GM21526 (cell line): ENCODE data around the gene MVB12B.

Source experiments
- ATAC-seq: cut with Tn5 transposase; IDR thresholded peaks from one replicate; pipeline ENCODE4 v1.9.1; 2021; ENCODE audit warnings: moderate library complexity; ENCODE audit not compliant: unreplicated experiment, low FRiP score

MVB12B gene

DNA sequence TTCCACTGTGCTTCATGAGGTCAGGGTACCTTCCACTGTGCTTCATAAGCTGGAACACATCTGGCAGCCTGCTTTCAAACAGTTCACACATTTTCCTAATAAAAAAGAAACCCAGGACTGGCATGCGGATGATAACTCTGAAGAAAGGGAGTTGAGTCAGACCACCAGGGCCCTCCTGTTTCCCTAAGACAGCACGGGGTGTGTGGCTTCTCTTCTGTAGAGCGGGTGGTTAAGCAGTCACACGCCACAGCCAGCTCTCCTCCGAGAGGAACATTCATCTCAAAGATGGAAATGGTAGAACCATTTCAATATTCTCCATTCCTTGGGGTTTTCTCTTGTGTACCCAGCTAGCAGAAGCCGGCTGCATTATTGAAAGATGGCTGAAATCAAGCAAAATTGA, 159.0 kb downstream of the MVB12B start:
- ATAC-seq: no peak

DNA sequence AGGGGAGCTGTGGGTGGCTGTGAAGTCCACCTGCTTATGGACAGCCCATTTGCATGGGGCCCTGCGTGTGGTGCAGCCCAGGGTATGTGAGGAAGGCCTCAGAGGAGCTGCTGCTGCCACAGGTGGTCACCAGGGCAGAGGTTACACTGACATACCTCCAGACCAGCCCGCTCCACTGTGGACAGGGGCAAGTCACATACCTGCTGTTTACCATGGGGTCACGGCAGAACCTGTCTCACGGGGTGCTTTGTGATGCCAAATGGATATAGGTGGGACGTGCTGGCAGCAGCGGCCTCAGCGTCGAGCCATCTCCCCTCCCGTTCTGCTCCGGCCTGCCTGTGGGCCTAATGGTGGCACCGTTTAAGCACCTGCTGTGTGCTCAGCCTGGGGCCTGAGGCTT, 159.6 kb downstream of the MVB12B start:
- ATAC-seq: no peak

DNA sequence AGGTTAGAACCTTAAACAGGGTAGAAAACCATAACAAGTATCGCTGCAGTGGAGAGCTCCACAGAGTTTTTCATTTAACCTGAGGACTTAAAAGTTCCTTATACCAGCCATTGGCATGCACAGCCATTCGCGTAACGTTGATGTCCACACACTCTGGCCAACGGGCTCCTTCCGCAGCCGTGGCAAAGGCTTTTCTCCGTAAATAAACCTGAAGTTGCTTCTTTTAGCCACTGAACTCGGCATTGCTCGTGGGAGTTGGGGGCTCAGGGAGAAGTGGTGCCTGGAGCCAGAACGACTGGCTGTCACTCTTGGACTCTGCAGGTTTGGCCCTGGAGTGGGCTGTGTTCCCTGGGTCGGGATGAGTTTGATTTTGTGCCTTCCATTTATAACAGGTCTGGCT, 161.2 kb downstream of the MVB12B start:
- ATAC-seq: no peak

DNA sequence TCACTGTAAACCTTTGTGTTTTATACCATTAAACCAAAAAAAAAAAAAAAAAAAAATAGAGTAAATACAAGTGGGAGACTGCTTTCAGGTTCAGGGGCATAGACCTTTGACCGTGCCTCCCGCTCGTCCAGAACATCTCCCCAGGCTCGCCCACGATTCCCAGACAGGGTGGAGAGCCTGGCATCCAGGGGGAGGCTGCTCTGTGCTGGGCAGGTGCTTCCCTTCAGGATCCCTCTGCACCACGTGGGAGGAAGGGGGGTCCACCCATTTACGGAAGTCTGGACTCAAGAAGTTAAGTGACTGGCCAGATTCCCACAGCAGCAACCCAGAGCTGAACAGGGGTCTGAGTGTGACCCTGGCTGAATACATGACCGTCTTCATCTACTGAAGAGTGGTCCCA, 161.7 kb downstream of the MVB12B start:
- no peak for ATAC-seq

GRCh38 chr9:126488881-126489404, 162.3 kb downstream of the MVB12B start:
- no peak for ATAC-seq

GRCh38 chr9:126489581-126490213, 163.1 kb downstream of the MVB12B start:
- ATAC-seq: no peak

DNA sequence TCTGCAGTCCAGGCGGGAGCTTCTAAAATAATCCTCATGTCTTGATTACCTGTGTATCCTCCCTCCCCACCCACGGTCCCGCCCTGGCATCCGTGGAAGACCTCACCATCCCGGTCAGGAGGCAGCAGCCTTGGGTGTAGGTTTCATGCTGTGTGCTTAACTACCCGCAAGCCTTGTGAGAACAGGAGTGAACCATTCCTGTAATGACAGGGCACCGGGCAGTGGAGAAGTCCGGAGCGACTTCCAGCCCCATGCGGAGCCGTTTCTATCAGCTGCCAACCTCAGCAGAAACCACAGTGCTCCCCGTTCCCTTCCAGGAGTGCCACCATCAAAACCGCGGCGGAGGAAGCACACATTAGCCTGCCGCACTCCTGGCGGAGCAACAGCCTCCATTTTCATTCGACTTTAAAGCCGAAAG, 163.6 kb downstream of the MVB12B start:
- ATAC-seq: no peak

- no peak for ATAC-seq
Measured at GRCh38 chr9:126490871-126491567, 164.4 kb downstream of the MVB12B start.

DNA sequence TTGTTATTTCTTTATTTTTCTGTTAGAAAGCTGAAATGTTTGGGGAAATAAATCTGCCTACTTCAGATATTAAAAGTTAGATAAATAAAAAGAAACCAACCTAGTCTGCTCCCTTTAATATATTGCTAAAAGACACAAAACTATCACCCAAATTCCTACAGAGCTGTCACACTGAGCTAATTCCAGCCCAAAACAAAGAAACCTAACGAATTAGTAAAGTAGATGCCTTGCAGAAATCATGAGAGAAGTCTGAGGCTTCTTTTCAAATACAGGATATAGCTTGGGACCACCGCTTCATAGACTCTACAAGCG, 164.9 kb downstream of the MVB12B start:
- no peak for ATAC-seq

DNA sequence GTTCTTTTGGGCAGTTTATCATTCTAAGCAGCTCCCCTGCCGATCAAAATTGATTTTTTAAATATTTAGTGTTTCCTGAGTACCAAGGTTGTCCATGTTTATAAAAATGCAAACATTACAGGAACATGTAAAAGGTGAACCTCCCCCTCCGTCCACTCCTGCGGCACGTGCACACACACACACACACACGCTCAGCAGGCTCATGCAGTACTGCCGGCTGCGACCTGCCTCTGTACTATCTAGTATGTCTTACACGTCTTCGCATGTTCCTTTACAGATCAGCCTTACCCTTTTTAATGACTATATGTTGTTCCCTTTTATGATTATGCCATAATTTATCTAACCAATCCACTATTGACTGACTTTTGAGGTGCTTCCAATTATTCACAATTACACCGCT, 165.3 kb downstream of the MVB12B start:
- no peak for ATAC-seq

- ATAC-seq: no peak
Measured at GRCh38 chr9:126494264-126494663, 167.6 kb downstream of the MVB12B start.

- no peak for ATAC-seq
Measured at GRCh38 chr9:126494746-126495145, 168.1 kb downstream of the MVB12B start.

GRCh38 chr9:126495411-126496180, 169.0 kb downstream of the MVB12B start:
- ATAC-seq: no peak

DNA sequence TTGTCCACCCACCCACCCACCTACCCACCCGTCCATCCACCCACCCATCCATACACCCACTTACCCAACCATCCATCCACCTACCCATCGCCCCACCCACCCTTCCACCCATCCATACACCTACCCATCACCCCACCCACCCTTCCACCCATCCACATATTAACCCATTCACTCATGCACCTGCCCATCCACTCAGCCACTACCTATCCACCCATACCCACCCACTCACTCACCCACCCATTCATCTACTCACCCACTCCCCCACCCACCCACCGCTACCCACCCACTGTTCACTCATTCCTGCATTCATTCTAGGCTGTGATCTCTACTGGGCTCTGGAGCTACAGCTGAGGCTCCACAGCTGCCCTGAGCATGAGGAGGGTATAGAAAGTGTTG, 169.6 kb downstream of the MVB12B start:
- ATAC-seq: no peak

DNA sequence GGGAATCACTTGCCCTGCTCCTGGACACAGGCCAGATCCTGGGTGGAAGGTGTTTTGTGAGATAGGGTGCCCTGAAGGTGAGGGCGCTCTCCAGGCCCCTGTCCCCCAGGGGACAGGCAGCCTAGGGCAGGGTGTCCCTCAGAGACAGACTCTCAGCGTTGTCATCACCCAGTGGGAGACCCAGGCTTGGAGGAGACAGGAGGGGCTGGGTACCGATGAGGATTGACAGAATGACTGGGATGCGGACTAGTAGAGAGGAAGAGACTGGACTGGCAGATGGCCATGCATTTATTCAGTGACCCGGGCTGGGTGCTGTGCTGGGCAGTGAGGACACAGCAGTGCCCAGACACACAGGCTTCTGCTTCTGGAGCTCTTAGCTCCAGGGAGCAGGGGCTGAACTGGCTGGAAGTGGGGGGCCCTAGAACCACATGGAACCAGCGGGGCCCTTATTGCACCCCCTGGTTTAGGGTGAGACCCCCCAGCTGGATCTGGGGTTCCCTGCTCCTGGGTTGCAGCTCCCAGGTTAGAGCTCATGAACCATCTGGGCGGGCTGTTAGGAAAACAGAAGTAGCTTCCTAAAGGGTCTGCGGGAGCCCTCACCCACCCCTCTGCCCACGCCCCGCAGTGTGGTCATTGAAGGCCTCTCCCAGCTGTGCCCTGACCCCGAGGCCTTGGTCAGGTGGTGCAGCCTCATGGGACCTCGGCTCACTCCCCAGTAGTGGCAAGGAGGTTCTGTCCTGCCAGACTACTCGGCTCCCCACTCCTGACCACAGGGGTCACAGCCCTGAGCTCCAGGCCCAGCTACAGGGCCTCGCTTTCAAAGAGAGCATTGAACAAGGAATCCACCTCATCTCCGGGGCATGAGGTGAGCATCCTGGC, 170.4 kb downstream of the MVB12B start:
- ATAC-seq: no peak

- no peak for ATAC-seq
Measured at GRCh38 chr9:126497660-126498275, 171.1 kb downstream of the MVB12B start.

DNA sequence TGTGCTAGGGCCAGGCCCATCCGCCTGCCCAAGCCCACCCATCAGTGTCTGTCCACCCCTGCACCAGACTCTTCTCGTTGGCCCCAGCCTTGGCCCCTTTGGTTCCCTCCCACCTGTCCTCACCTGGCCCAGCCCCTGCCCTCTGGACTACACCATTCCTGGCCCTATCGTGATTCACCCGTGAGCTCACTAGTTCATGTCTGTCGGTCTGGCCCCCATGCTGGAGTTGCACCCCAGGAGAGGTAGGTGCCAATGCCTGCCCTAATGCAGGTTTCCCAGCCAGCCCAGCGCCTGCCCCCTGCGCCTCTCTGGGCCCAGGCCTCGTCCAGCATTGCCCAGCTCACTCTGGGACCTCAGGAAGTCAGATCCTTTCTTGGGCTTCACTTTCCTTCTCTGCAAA, 171.7 kb downstream of the MVB12B start:
- no peak for ATAC-seq

DNA sequence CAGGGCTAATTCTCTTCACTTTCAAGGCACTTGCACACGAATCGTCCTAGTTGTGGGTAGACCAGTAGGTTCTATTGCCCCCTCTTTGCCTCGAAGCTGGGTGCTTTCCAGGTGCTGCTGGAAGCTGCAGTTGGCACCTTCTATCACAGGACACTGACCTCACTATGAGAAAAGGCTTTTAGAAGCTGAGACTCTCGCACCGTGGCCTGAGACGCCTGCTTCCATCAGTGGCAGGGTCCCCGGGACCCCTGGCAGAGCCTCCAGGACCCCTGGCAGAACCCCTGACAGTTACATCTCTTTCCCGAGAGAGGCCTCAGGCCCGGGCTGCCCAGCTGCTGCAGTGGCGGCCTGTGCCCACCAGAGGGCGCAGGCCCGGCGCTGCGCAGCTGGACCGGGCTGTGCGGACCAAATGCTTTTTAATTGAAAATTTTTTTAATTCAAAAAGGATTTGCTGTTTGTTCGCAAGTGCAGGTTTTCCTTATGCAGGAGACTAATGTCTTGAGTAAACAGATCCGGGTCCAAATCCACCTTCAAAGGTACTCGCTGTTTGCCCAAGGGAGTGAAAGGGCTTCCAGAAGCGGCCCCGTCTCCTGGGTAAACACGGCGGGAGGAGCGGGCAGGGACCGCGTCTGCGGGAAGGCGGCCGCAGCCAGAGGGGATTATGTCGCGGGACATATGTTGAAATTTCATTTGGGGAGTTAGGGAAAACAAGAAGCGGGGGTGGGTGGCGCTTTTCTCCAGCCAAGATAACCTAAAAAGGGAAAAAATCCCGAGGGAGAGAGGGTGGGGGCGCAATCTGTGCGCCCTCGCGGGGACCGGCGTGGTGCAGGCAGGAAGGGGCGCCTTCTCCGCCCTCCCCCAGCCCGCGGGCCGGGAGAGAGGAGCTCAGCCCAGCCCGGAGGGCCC, 172.6 kb downstream of the MVB12B start:
- ATAC-seq: no peak

DNA sequence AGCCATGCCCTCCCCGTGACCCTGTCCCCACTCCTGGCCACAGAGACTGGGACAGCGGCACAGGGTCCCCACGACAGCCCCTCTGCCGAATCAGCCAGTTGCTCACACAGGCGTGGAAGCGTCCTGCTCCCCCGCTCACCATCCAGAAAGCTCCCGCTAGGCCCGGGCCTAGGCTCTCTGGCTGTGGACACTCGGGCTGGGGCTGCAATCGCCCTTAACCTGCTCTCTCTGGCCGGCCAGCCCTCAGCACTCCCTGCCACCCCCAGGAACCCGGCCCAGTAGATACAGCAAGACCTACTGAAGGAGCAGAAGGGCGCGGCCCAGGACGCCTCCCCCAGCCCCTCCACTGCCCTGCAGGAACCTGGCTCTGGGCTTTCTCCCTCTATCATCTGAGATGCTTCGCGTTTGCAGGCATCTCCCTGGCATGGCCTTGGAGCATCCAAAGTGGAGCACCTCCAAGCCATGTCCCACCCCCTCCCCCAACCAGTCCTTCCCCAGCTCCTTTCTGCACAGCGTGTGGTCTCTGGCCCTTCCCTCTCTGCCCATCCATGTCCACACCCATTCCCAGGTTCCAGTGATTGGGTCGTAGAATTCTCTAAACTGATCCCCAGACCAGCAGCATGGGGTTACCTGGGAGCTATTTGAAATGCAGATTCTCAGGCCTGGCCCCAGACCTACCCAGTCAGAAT, 173.4 kb downstream of the MVB12B start:
- no peak for ATAC-seq
